SK-N-SH (cell line): ENCODE data around the gene CDKN1B. TPM values are rescaled to one million over a fixed set of nuclear protein-coding genes. Genes with fewer than 3 reads are reported as not detected.

ENCODE experiments used
- CTCF ChIA-PET: fragments of 300-600, 350-600 bp; formaldehyde crosslinking; extraction: SDS; loops from one replicate; lab custom pipeline; 2021; lab: Yijun Ruan, JAX
- POLR2A ChIA-PET: fragments of 350-600 bp; sonication (Branson Sonifier 250); formaldehyde crosslinking; extraction: SDS; loops from one replicate; lab custom pipeline; 2020; ENCODE audit warnings: antibody characterized with exemption, inconsistent platforms; lab: Yijun Ruan, JAX
- DNase-seq: peaks from one replicate; pipeline ENCODE4 v3.0.0; 2012
- H2AFZ ChIP-seq: fragments of 200-600 bp; sonication (generic); 2 replicates; pipeline ENCODE4 v1.8.1; 2016; ENCODE audit warnings: antibody characterized with exemption, mild to moderate bottlenecking, low read depth
- H3F3A ChIP-seq: fragments of 200-600 bp; sonication (generic); replicated peaks from 2 replicates; pipeline ENCODE3; 2016; ENCODE audit warnings: antibody characterized with exemption, mild to moderate bottlenecking; ENCODE audit not compliant: insufficient read depth
- H3K27ac ChIP-seq, 2 experiments: fragments of 200-500 bp in 1 of 2; fragments of 200-600 bp in 1 of 2; sonication (Bioruptor generic) in 1 of 2; sonication (generic), shearing (Covaris generic) in 1 of 2; 2 replicates each; pipeline versions ENCODE4 v1.5.1 to v1.6.1; 2014 to 2016; ENCODE audit warnings: low read depth in 2 of 2, inconsistent platforms in 1 of 2, low read length in 1 of 2, mild to moderate bottlenecking in 1 of 2, mixed read lengths in 1 of 2
- H3K27me3 ChIP-seq: fragments of 200-600 bp; sonication (generic), shearing (Covaris generic); 2 replicates; pipeline ENCODE4 v1.6.1; 2016; ENCODE audit warnings: mixed run types; ENCODE audit not compliant: insufficient read depth
- H3K36me3 ChIP-seq, 2 experiments: fragments of 200-500 bp in 1 of 2; fragments of 200-600 bp in 1 of 2; sonication (Bioruptor generic) in 1 of 2; sonication (generic) in 1 of 2; replicated peaks in 1 of 2; 2 replicates each; pipeline versions ENCODE3 to v1.5.1; 2014 to 2016; ENCODE audit warnings: low read length in 1 of 2, mild to moderate bottlenecking in 1 of 2; ENCODE audit not compliant: insufficient read depth in 2 of 2, control insufficient read depth in 1 of 2
- H3K4me1 ChIP-seq, 2 experiments: fragments of 200-500 bp in 1 of 2; fragments of 200-600 bp in 1 of 2; sonication (Bioruptor generic) in 1 of 2; sonication (generic), shearing (Covaris generic) in 1 of 2; 2 replicates each; pipeline versions ENCODE4 v1.5.1 to v1.6.1; 2014 to 2016; ENCODE audit warnings: low read depth in 1 of 2, low read length in 1 of 2, mixed run types in 1 of 2; ENCODE audit not compliant: insufficient read depth in 2 of 2, control insufficient read depth in 1 of 2
- H3K4me2 ChIP-seq: fragments of 200-600 bp; sonication (generic), shearing (Covaris generic); 2 replicates; pipeline ENCODE4 v1.6.1; 2017; ENCODE audit warnings: mixed run types
- H3K4me3 ChIP-seq, 2 experiments: fragments of 200-500 bp in 1 of 2; fragments of 200-600 bp in 1 of 2; sonication (Bioruptor generic) in 1 of 2; sonication (generic), shearing (Covaris generic) in 1 of 2; 2 replicates each; pipeline versions ENCODE4 v1.5.1 to v1.8.1; 2014 to 2016; ENCODE audit warnings: low read depth in 2 of 2, inconsistent platforms in 1 of 2, low read length in 1 of 2, mild to moderate bottlenecking in 1 of 2, mixed read lengths in 1 of 2, moderate library complexity in 1 of 2
- H3K79me2 ChIP-seq: fragments of 200-600 bp; sonication (generic); 2 replicates; pipeline ENCODE4 v1.8.1; 2017; ENCODE audit warnings: mild to moderate bottlenecking; ENCODE audit not compliant: insufficient read depth
- H3K9ac ChIP-seq: fragments of 200-600 bp; sonication (generic); 2 replicates; pipeline ENCODE4 v1.6.1; 2017; ENCODE audit warnings: mixed run types
- H3K9me2 ChIP-seq: fragments of 200-600 bp; sonication (generic); 2 replicates; pipeline ENCODE4 v1.6.1; 2017; ENCODE audit warnings: mixed run types
- H3K9me3 ChIP-seq: fragments of 200-600 bp; sonication (generic); 2 replicates; pipeline ENCODE4 v1.6.1; 2017; ENCODE audit warnings: mixed run types, mild to moderate bottlenecking, moderate library complexity
- H4K20me1 ChIP-seq: fragments of 200-600 bp; sonication (generic); 2 replicates; pipeline ENCODE4 v1.6.1; 2017; ENCODE audit warnings: mild to moderate bottlenecking, mixed run types; ENCODE audit not compliant: insufficient read depth
- CTCF ChIP-seq: fragments of 200-600 bp; sonication (generic); IDR thresholded peaks from 2 replicates; pipeline ENCODE4 v1.6.1; 2017; ENCODE audit warnings: antibody characterized with exemption, mild to moderate bottlenecking, moderate library complexity
- ELF1 ChIP-seq: IDR thresholded peaks from 2 replicates; pipeline ENCODE4 v1.4.0; 2012
- EZH2phosphoT487 ChIP-seq: fragments of 200-600 bp; sonication (generic); IDR thresholded peaks from 2 replicates; pipeline ENCODE4 v1.6.1; 2017; ENCODE audit warnings: low read depth, mixed run types, mild to moderate bottlenecking, antibody characterized with exemption, moderate library complexity, borderline replicate concordance
- FOSL2 ChIP-seq: IDR thresholded peaks from 2 replicates; pipeline ENCODE4 v1.4.0; 2012; ENCODE audit warnings: low read depth, mild to moderate bottlenecking, moderate library complexity, borderline replicate concordance
- FOXM1 ChIP-seq: IDR thresholded peaks from 2 replicates; pipeline ENCODE4 v1.4.0; 2012; ENCODE audit warnings: low read depth, mild to moderate bottlenecking
- JUND ChIP-seq: IDR thresholded peaks from 2 replicates; pipeline ENCODE4 v1.4.0; 2012
- NRF1 ChIP-seq: IDR thresholded peaks from 2 replicates; pipeline ENCODE4 v1.6.1; 2012; ENCODE audit warnings: low read depth, mild to moderate bottlenecking, low read length
- RCOR1 ChIP-seq: fragments of 150-350 bp; IDR thresholded peaks from 2 replicates; pipeline ENCODE4 v1.6.1; 2017; ENCODE audit warnings: antibody characterized with exemption, low read length
- SMC3 ChIP-seq: IDR thresholded peaks from 2 replicates; pipeline ENCODE4 v1.6.1; 2012; ENCODE audit warnings: low read depth, low read length, improper control_type of control experiment
- TCF12 ChIP-seq: IDR thresholded peaks from 2 replicates; pipeline ENCODE4 v1.4.0; 2012
- TEAD4 ChIP-seq: IDR thresholded peaks from 2 replicates; pipeline ENCODE4 v1.4.0; 2012; ENCODE audit warnings: mild to moderate bottlenecking, borderline replicate concordance; ENCODE audit not compliant: insufficient read depth
- USF1 ChIP-seq: IDR thresholded peaks from 2 replicates; pipeline ENCODE4 v1.4.0; 2012; ENCODE audit warnings: low read depth, borderline replicate concordance
- YY1 ChIP-seq: IDR thresholded peaks from 2 replicates; pipeline ENCODE4 v1.4.0; 2012; ENCODE audit warnings: low read depth, mild to moderate bottlenecking
- ZBTB33 ChIP-seq: IDR thresholded peaks from 2 replicates; pipeline ENCODE4 v1.4.0; 2012; ENCODE audit warnings: low read depth, borderline replicate concordance
- WGBS: methylation state at CpG from one replicate; pipeline ENCODE4 v1.1.6; 2017; ENCODE audit warnings: low lambda C conversion rate; 5-methylcytosine and 5-hydroxymethylcytosine counted together
- polyA plus RNA-seq, 3 experiments: library from polyadenylated mRNA; depleted of rRNA; stranded (reverse); fragments of >200 nt; gene quantifications; 2 replicates each; pipeline ENCODE4 v1.2.3, GENCODE V29; 2012

The CDKN1B gene
- polyA plus RNA-seq, 1 of the 3 experiments (the other 2 are of a cell fraction) = 9.2 TPM

- H3K9me3 ChIP-seq = no peaks in the 10 kb centered on the region
- no peaks in the 10 kb centered on the region for H3K27me3 ChIP-seq
- POLR2A ChIA-PET = no interaction called here
- H3K4me1 ChIP-seq = peaks cover 3 to 4% of the 10 kb centered on the region in 2 experiments; a peak in 1 of 4 replicates
- 59% methylated on average over 8 of the region's 8 CpGs for WGBS
- no peaks in the 10 kb centered on the region for H3F3A ChIP-seq
- no peak overlapping the region for H3K4me2 ChIP-seq
- no peaks in the 10 kb centered on the region for H3K9me2 ChIP-seq
- no peak overlapping the region for H3K9ac ChIP-seq
- no peak overlapping the region for H3K4me3 ChIP-seq
- no peaks in the 10 kb centered on the region for H3K36me3 ChIP-seq
- no peak for DNase-seq
- TF ChIP-seq EZH2phosphoT487 (no peak), SMC3 (no peak), ZBTB33 (no peak), YY1 (no peak), FOXM1 (no peak), RCOR1 (no peak), TEAD4 (no peak), JUND (peak; percentile 48; the same call in 1 of the 2 replicates), NRF1 (no peak), TCF12 (0 out of 2 replicates have a peak, but pooled peaks have one; percentile 15), FOSL2 (peak; percentile 63), CTCF (no peak), USF1 (no peak), ELF1 (no peak)
- H4K20me1 ChIP-seq = no peaks in the 10 kb centered on the region
- CTCF ChIA-PET = interaction anchor here (0.5 to 1.2 kb wide), 4 partner anchors 9 to 295 kb away, joined by 3 to 4 read pairs (median 3); no protein-coding TSS in a partner anchor
- no peak overlapping the region; a peak in 1 of 4 replicates for H3K27ac ChIP-seq
- H2AFZ ChIP-seq = no peak overlapping the region
- H3K79me2 ChIP-seq = no peaks in the 10 kb centered on the region
These were observed 45.1 kb upstream of the CDKN1B start for GRCh38 chr12:12671850-12672660.
